HG03196 (cell line): ENCODE data around the gene KIRREL3.

Source experiments
- ATAC-seq: cut with Tn5 transposase; IDR thresholded peaks from one replicate; pipeline ENCODE4 v1.9.1; 2021; ENCODE audit not compliant: unreplicated experiment

The KIRREL3 gene

GRCh38 chr11:126496576-126497337 lies 503.8 kb downstream of the KIRREL3 start:
- ATAC-seq = no peak

- ATAC-seq = no peak
Observed at GRCh38 chr11:126495281-126496220, 505.0 kb downstream of the KIRREL3 start.

GRCh38 chr11:126494831-126495230 lies 505.7 kb downstream of the KIRREL3 start:
- ATAC-seq = no peak

GRCh38 chr11:126492331-126493082 lies 508.1 kb downstream of the KIRREL3 start:
- ATAC-seq = no peak

GRCh38 chr11:126491092-126491491 lies 509.5 kb downstream of the KIRREL3 start:
- no peak for ATAC-seq

GRCh38 chr11:126489836-126490660 lies 510.5 kb downstream of the KIRREL3 start:
- ATAC-seq = no peak

GRCh38 chr11:126488591-126489370 lies 511.8 kb downstream of the KIRREL3 start:
- ATAC-seq = no peak

- no peak for ATAC-seq
Observed at GRCh38 chr11:126487711-126488110, 512.9 kb downstream of the KIRREL3 start.

GRCh38 chr11:126485986-126486635 lies 514.5 kb downstream of the KIRREL3 start:
- ATAC-seq = no peak

- no peak for ATAC-seq
Observed at GRCh38 chr11:126485021-126485792, 515.4 kb downstream of the KIRREL3 start.

GRCh38 chr11:126484266-126484665 lies 516.3 kb downstream of the KIRREL3 start:
- ATAC-seq = no peak

GRCh38 chr11:126483621-126484195 lies 516.9 kb downstream of the KIRREL3 start:
- no peak for ATAC-seq

- no peak for ATAC-seq
Observed at GRCh38 chr11:126482586-126483108, 517.9 kb downstream of the KIRREL3 start.

- no peak for ATAC-seq
Observed at GRCh38 chr11:126481303-126481680, 519.3 kb downstream of the KIRREL3 start.

- peak; percentile 78 for ATAC-seq
Observed at GRCh38 chr11:126480410-126481302, 519.9 kb downstream of the KIRREL3 start.

GRCh38 chr11:126480015-126480409 lies 520.6 kb downstream of the KIRREL3 start:
- ATAC-seq = no peak
